Suprapubic skin (tissue), 4 donors: ENCODE results near the gene HSD17B7.

ENCODE experiments used
- CTCF ChIP-seq, 2 donors: fragments of 200-600 bp in 1 of 2; fragments of 450-650 bp in 1 of 2; sonication (generic) in 1 of 2; IDR thresholded peaks; one replicate each; pipeline ENCODE4 v1.5.1; 2016 to 2019; ENCODE audit warnings: antibody characterized with exemption in 2 of 2, mild to moderate bottlenecking in 1 of 2, moderate library complexity in 1 of 2
- POLR2A ChIP-seq, 2 donors: fragments of 450-650 bp; IDR thresholded peaks; one replicate each; pipeline ENCODE4 v1.6.1; 2017; ENCODE audit warnings: antibody characterized with exemption in 2 of 2, mild to moderate bottlenecking in 2 of 2, moderate library complexity in 2 of 2
- POLR2AphosphoS5 ChIP-seq, 3 donors: sonication (generic); formaldehyde crosslinking; IDR thresholded peaks; one replicate each; pipeline ENCODE4 v1.6.1; 2017; ENCODE audit warnings: antibody characterized with exemption in 3 of 3

DNA sequence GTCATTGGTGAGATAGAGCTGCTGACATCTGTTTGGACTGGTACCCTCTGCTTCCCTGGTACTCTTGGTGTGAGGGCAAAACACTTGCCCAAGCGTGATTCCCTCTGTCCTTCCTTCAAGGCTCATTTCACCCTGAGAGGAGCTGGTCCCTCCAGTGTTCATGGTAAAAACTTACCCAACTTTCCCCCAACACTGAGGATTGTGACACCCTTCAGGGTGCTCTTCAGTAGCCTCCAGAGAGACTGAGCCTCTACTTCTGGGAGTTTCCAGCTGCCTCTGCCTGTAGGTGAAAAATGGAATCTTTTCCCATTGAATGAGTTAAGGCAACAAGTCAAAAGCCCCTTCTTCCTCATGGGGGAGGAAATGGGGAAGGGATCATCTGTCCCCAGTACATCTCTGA is 60.8 kb downstream of the HSD17B7 start:
- TF ChIP-seq POLR2A (IDR thresholded peaks at IDR 0.05) (no peak), CTCF (IDR thresholded peaks at IDR 0.05) (no peak), POLR2AphosphoS5 (IDR thresholded peaks at IDR 0.05) (no peak)
